ENCODE measurements around the gene ABCB1.

- TF ChIP-seq EZH2 (IDR thresholded peaks at IDR 0.05; ENCODE audit: low read length, unreplicated experiment) = no peak
- TF ChIP-seq EZH2phosphoT487 (IDR thresholded peaks at IDR 0.05; ENCODE audit: borderline replicate concordance, low read length) = no peak
Observed at GRCh38 chr7:87471473-87471872, 129.2 kb downstream of the ABCB1 start.

All from PC-3 (cell line).